Heart right ventricle (tissue), 16 donors: Measurements from ENCODE around the gene AMMECR1L. TPM values are rescaled to one million over a fixed set of nuclear protein-coding genes. Genes with fewer than 3 reads are reported as not detected.

Experiments used
- ATAC-seq, 8 donors: fragments of 200-7000 bp; cut with Tn5 transposase; one replicate each; pipeline ENCODE4 v1.9.1; 2020; ENCODE audit warnings: mild to moderate bottlenecking in 8 of 8, moderate library complexity in 8 of 8, moderate number of reproducible peaks in 1 of 8
- DNase-seq, 2 donors: peaks; one replicate each; pipeline ENCODE4 v3.0.0-alpha.2; 2020
- H3K27ac ChIP-seq, 10 donors: fragments of 200-600 bp; sonication (generic) in 2 of 10; one replicate each; pipeline versions ENCODE4 v1.5.0 to v1.8.0; 2020 to 2022; ENCODE audit warnings: mild to moderate bottlenecking in 3 of 10
- H3K27me3 ChIP-seq, 7 donors: fragments of 200-600 bp; one replicate each; pipeline ENCODE4 v1.8.0; 2021 to 2022; ENCODE audit warnings: mild to moderate bottlenecking in 2 of 7
- H3K36me3 ChIP-seq, 9 donors: fragments of 200-600 bp; sonication (generic) in 1 of 9; one replicate each; pipeline versions ENCODE4 v1.5.0 to v1.8.0; 2020 to 2022; ENCODE audit warnings: mild to moderate bottlenecking in 2 of 9
- H3K4me1 ChIP-seq, 9 donors: fragments of 200-600 bp; sonication (generic) in 1 of 9; one replicate each; pipeline versions ENCODE4 v1.5.0 to v1.8.0; 2020 to 2022; ENCODE audit warnings: mild to moderate bottlenecking in 4 of 9
- H3K4me3 ChIP-seq, 10 donors: fragments of 200-600 bp; sonication (generic) in 2 of 10; one replicate each; pipeline versions ENCODE4 v1.5.0 to v1.8.0; 2020 to 2022; ENCODE audit warnings: mild to moderate bottlenecking in 7 of 10, moderate library complexity in 2 of 10
- H3K9me3 ChIP-seq, 11 donors: fragments of 200-600 bp in 10 of 11; sonication (generic) in 2 of 11; one replicate each; pipeline versions ENCODE4 v1.5.0 to v1.8.0; 2013 to 2022; ENCODE audit warnings: mild to moderate bottlenecking in 2 of 11, control low read depth in 1 of 11, moderate library complexity in 1 of 11
- CTCF ChIP-seq, 9 donors: fragments of 200-600 bp; sonication (generic) in 2 of 9; IDR thresholded peaks; one replicate each; pipeline versions ENCODE4 v1.5.0 to v1.8.0; 2021 to 2022; ENCODE audit warnings: antibody characterized with exemption in 9 of 9, mild to moderate bottlenecking in 5 of 9, moderate library complexity in 1 of 9
- WGBS, 2 donors: extraction: QIAGEN DNeasy Blood & Tissue Kit; methylation state at CpG; one replicate each; pipeline ENCODE4 v1.1.7; 2013; ENCODE audit warnings: inconsistent platforms in 1 of 2; 5-methylcytosine and 5-hydroxymethylcytosine counted together
- intact Hi-C, 10 donors: fragments of 100-400 bp; cut with DNase I; formaldehyde crosslinking; loops; one replicate each; pipeline versions ENCODE4 v1.11.1 to v1.14.2; 2022
- polyA plus RNA-seq, 2 donors: library from polyadenylated mRNA; stranded (reverse); fragments of 200-250 nt; gene quantifications; one replicate each; pipeline ENCODE4 v1.2.3, GENCODE V29; 2013
- total RNA-seq, 10 donors: library from RNA; stranded (reverse); fragmentation: NEBNext Ultra II Directional in 3 of 10; extraction: Animal tissue kit (Norgen Biotek cat#: 25700) in 3 of 10; gene quantifications; one replicate each; pipeline versions ENCODE4 v1.2.1 to v1.2.4, GENCODE V29; 2021 to 2023
- donor health status: Arrhythmogenic right ventricular cardiomyopathy.
- donor health status: ischemic (EF 13 %, LVEDD 7.1; RV severe dilation, severe dysfunction).
- donor health status: healthy with polysubstance abuse.
- donor health status: DM: no; HTN: yes; CAD: no.
- donor health status: DM: no; HTN: no; CAD: no.
- donor health status: ischemic (EF 25% LVEDD 6.9; RV normal size, moderate dysfunction).
- donor health status: ischemic (EF 25% LVEDD 5.7; RV mildly dilated, moderate dysfunction).
- donor health status: healthy.
- donor health status: DM: yes; HTN: yes; CAD: no.
- donor health status: Ischemic cardiomyopathy.
- donor health status: ischemic (EF 35%, LVEDD 5.7; RV mildly dilated, moderate dysfunction).
- donor health status: nonischemic (EF 11% LVEDD 7.7; RV severe dilation, severe dysfunction).
- donor health status: DM: yes; HTN: yes; CAD: no.
- donor health status: PGD.
- donor health status: ischemic (EF 29% LVEDD 5.4; RV normal size, mild dysfunction).
- donor health status: nonischemic (EF 23%, LVEDD 6.1; RV moderate dilation, normal function).

AMMECR1L gene
- total and polyA plus RNA-seq, 12 donors, result 6.6 to 13.2 (median 10.4) TPM

GRCh38 chr2:127901339-127902056 is 15.7 kb upstream of the AMMECR1L start:
- no peak for TF ChIP-seq CTCF (IDR thresholded peaks at IDR 0.05)
- Histone ChIP-seq H3K27ac (peak overlapping the region in 8 of 10 donors; percentile 50 to 84 (median 58)), H3K36me3 (no peaks in the 10 kb centered on the region), H3K4me3 (peak overlapping the region in 1 of 10 donors; percentile 11), H3K4me1 (peaks cover 0 to 16% (median 4%) of the 10 kb centered on the region in 9 donors), H3K9me3 (no peaks in the 10 kb centered on the region), H3K27me3 (peaks cover 0 to 13% (median 0%) of the 10 kb centered on the region in 7 donors)
- ATAC-seq (peak; percentile 77 to 98 (median 90)), DNase-seq (peak; percentile 61 to 75)
- WGBS, 2 donors, result 56 to 62% methylated on average over 12 of the region's 12 CpGs
- intact Hi-C loops, result no loop called here

- Histone ChIP-seq H3K27ac (no peak overlapping the region), H3K4me1 (peaks cover 0 to 16% (median 4%) of the 10 kb centered on the region in 9 donors), H3K9me3 (no peaks in the 10 kb centered on the region), H3K36me3 (no peaks in the 10 kb centered on the region), H3K27me3 (no peaks in the 10 kb centered on the region), H3K4me3 (no peak overlapping the region)
- intact Hi-C loops, result loop anchor here in 1 of 10 donors (10.0 kb wide), 1 partner anchor 127 kb away; the partner anchor contains the start of gene SAP130
- ATAC-seq, result no peak
- no peak for TF ChIP-seq CTCF (IDR thresholded peaks at IDR 0.05)
- no peak for DNase-seq
- WGBS, 2 donors, result 49 to 57% methylated on average over 1 of the region's 1 CpG
These were observed 11.9 kb upstream of the AMMECR1L start for GRCh38 chr2:127897531-127898211.

- H3K4me3 ChIP-seq, result peak overlapping the region in 2 of 10 donors; percentile 13 to 15
- H3K9me3 ChIP-seq, result no peaks in the 10 kb centered on the region
- peak overlapping the region in 7 of 10 donors; percentile 10 to 72 (median 57) for H3K27ac ChIP-seq
- no peaks in the 10 kb centered on the region for H3K36me3 ChIP-seq
- intact Hi-C loops, result loop anchor here in 2 of 10 donors (5.0 to 10.0 kb wide), 2 partner anchors 59 to 131 kb away; partner anchors contain the start of gene SAP130 (in 1 of the 2)
- peak in 6 of 8 donors; percentile 24 to 48 (median 37) for ATAC-seq
- 48 to 58% methylated on average over 5 of the region's 5 CpGs for WGBS, 2 donors
- H3K4me1 ChIP-seq, result peaks cover 0 to 8% (median 0%) of the 10 kb centered on the region in 9 donors
- no peaks in the 10 kb centered on the region for H3K27me3 ChIP-seq
- no peak for TF ChIP-seq CTCF (IDR thresholded peaks at IDR 0.05)
- no peak for DNase-seq
These were observed 7.7 kb upstream of the AMMECR1L start for GRCh38 chr2:127893494-127893893.

GRCh38 chr2:127893033-127893432 is 7.3 kb upstream of the AMMECR1L start:
- H3K27me3 ChIP-seq, result no peaks in the 10 kb centered on the region
- no peak for TF ChIP-seq CTCF (IDR thresholded peaks at IDR 0.05)
- H3K4me3 ChIP-seq, result peak overlapping the region in 4 of 10 donors; percentile 3 to 15 (median 10)
- H3K36me3 ChIP-seq, result no peaks in the 10 kb centered on the region
- 30 to 66% methylated on average over 14 of the region's 14 CpGs for WGBS, 2 donors
- H3K9me3 ChIP-seq, result no peaks in the 10 kb centered on the region
- peaks cover 0 to 7% (median 3%) of the 10 kb centered on the region in 9 donors for H3K4me1 ChIP-seq
- peak overlapping the region in 7 of 10 donors; percentile 10 to 72 (median 57) for H3K27ac ChIP-seq
- ATAC-seq (peak in 7 of 8 donors; percentile 38 to 80 (median 77)), DNase-seq (peak in 1 of 2 donors; percentile 18)
- intact Hi-C loops, result loop anchor here in 2 of 10 donors (5.0 to 10.0 kb wide), 2 partner anchors 59 to 132 kb away; partner anchors contain the start of gene SAP130 (in 1 of the 2)
